MM.1S (cell line): ENCODE measurements around the gene MEGF11.

ENCODE experiments used
- CTCF ChIP-seq: fragments of 300-600 bp; sonication (generic); IDR thresholded peaks from 2 replicates; pipeline ENCODE4 v1.5.1; 2016; ENCODE audit warnings: antibody characterized with exemption, low read length, mixed read lengths
- EZH2 ChIP-seq: fragments of 300-600 bp; sonication (generic); optimal IDR thresholded peaks from 2 replicates; pipeline ENCODE3; 2017; ENCODE audit warnings: low read depth, mild to moderate bottlenecking, antibody characterized with exemption, low read length, mixed read lengths

GRCh38 chr15:66007663-66008262 lies 245.8 kb downstream of the MEGF11 start:
- TF ChIP-seq CTCF (peak; percentile 23), EZH2 (no peak)
